ENCODE measurements around the gene LGALS9.

The LGALS9 gene

DNA sequence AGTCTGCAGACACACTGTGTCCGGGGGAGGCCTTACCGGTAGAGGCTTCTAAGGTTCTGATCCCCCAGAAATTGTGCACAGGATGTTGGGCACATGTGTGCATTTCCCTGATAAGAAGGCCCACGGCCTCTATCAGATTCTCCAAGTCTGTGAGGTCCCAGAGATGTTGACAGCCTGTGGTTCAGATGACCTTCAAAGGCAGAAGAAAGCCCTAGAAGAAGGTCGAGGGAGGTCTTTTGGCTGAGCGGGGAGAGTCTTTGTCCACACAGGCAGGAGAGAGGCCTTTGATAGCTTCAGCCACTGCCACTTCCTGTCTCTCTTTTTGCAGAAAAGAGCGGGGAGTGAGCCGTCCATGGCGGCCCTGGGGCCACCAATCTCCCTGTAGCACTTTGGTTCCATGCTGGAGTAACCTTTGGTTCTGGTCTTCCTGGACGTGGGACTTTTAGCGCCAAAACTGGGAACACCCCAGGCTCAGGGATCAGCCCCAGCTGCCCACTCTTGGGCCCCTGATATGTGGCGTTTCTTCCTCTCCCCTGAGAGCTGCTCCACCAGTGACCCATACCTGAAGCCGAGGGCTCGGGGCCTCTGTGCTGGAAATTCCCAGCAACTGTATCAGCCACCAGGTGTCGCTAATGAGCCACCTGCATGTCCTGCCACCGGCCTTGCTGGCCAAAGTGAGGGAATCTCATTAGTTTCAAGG lies 28.1 kb upstream of the LGALS9 start:
- FAIRE-seq (no peak), DNase-seq (ENCODE audit: low spot score) (peak; percentile 19)

DNA sequence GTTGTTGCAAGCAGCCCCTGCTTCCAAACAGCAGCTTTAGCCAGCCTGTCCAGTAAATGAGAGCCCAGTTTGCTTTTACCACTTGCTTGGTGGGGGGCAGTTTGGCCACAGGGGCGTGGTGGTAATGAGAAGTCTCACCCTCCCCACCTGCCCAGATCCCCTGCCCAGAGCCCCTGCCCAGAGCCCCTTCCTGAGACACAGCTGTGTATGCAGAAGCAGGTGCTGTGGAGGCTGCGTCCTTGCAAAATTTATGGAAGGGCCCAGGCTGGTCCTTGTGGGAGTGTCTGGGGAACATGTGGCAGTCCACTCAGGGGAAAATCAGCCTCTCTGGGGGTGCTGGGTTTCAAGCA lies 27.6 kb upstream of the LGALS9 start:
- no peak for DNase-seq (ENCODE audit: low spot score)
- no peak for FAIRE-seq

- FAIRE-seq (no peak), DNase-seq (ENCODE audit: low spot score) (no peak)
These were observed 26.9 kb upstream of the LGALS9 start for GRCh38 chr17:27603880-27604794.

DNA sequence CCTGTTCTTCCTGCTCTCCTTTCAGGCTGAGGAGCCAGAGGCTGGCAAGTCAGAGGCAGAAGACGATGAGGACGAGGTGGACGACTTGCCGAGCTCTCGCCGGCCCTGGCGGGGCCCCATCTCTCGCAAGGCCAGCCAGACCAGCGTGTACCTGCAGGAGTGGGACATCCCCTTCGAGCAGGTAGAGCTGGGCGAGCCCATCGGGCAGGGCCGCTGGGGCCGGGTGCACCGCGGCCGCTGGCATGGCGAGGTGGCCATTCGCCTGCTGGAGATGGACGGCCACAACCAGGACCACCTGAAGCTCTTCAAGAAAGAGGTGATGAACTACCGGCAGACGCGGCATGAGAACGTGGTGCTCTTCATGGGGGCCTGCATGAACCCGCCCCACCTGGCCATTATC lies 25.6 kb upstream of the LGALS9 start:
- DNase-seq (ENCODE audit: low spot score), result no peak
- FAIRE-seq, result no peak

DNA sequence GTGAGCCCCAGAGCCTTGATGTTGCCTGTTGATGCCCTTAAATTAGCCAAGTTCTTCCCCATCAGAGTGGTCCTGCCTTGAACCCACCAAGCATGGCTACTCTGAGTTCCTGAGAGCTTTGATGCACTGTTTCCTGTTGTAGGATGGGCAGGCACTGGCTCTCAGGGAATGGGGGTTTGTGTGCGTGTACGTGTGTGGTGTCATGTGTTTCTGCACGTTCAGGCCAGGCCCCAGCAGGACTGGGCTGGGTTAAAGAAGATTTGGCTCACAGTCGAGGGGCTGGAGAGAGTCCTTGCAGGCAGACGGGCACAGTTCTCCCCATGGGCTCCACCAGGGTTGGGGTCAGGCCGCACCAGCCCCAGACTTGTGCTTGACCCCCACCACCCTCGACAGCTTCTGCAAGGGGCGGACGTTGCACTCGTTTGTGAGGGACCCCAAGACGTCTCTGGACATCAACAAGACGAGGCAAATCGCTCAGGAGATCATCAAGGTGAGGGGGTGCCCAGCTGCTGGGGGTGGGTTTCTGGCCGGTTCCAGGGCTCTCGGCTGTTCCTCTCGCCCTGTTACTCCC lies 23.4 kb upstream of the LGALS9 start:
- FAIRE-seq, result no peak
- no peak for DNase-seq (ENCODE audit: low spot score)

DNA sequence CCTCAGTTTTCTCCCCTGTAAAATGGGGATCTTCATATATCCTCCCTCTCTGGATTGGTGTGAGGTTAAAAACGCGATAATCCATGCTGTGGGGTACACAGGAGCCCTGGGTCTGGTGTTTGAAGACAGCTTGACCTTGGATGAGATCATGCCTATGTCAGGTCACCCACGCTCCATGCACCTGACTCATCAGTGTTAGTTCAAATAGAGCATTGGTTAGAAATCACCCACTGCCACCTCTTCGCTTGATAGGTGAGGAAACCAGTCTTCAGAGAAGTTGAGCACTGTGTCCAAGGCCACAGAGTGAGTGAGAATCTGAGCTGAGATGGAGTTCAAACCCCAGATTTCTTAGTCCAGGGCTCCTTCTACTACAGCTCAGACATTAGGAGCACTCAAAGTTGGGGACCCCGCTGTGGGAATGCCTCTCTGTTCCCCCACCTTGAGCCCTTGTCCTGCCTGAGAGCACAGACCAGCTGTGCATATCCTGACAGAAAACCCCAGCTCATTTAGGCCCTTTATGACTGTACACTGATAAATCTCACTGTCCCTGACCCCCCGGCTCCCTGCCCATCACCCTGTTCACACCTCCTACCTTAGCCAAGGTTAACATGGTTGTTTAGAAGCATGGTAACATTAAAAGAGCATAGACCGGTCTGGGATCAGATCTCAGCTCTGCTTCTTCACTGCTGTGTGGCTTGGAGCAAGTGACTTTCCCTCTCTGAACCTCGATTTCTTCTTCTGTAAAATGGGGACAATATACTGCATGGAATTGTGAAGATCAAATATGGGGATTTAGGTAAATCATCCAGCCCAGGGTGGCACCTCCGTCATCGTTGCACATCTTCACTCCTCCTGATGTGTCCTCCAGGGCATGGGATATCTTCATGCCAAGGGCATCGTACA lies 22.4 kb upstream of the LGALS9 start:
- no peak for DNase-seq (ENCODE audit: low spot score)
- no peak for FAIRE-seq

- DNase-seq (ENCODE audit: low spot score) (no peak), FAIRE-seq (no peak)
These were observed 21.2 kb upstream of the LGALS9 start for GRCh38 chr17:27609611-27610303.

DNA sequence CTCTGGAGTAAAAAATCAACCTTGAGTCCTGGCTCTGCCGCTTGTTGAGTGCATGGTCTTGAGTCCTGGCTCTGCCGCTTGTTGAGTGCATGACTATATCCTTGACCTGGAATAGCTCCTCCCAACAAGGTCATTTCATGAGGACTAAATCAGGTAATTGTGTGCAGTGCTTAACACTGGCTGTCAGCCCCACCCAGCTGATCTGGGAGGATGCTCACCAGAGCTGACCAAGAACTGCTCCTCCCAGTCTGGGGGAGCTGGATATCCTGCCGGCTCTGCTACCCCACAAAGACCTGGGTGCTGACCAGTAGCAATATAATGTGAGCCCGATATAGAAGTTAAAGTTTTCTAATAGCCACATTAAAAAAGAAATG lies 20.7 kb upstream of the LGALS9 start:
- no peak for FAIRE-seq
- no peak for DNase-seq (ENCODE audit: low spot score)

- DNase-seq (ENCODE audit: low spot score), result no peak
- FAIRE-seq, result no peak
These were observed 18.7 kb upstream of the LGALS9 start for GRCh38 chr17:27612160-27612770.

DNA sequence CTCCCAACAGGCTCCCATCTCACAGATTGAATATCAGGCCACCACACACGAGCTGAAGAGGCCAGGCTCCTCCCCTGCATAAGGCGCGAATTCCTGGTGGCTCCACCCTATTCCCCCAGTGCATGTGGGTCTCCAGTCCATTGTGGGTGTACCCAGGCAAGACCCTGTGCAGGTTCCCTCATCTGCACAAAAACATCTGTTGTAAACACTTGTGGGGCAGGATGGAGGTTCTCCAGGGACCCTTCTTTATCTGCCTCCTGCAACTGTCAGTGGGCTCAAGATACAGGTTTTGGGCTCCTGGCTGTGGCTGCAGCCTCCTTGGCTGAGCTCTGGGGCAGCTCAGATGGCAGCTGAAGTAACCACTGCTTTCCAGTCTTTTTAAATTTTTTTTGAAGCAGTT lies 17.6 kb upstream of the LGALS9 start:
- FAIRE-seq (no peak), DNase-seq (ENCODE audit: low spot score) (no peak)

DNA sequence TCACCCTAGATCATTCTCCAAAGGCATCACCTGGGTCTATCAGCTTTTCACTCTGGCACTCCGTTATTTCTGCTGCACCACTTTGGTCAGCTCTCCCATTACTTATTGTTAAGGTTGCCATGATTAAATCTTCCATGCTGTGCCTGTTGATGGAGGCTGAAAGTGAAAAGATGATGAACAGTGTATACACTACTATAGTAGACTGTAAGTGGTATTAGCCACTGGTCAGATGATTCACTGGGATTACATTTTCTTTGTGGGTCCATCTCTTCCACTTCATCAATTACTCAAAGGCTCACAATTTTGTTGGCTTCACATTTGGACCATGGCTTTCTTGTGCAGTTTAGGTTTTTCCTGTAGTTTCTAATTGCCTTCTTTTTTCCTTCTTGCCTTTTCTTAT lies 15.9 kb upstream of the LGALS9 start:
- FAIRE-seq, result no peak

DNA sequence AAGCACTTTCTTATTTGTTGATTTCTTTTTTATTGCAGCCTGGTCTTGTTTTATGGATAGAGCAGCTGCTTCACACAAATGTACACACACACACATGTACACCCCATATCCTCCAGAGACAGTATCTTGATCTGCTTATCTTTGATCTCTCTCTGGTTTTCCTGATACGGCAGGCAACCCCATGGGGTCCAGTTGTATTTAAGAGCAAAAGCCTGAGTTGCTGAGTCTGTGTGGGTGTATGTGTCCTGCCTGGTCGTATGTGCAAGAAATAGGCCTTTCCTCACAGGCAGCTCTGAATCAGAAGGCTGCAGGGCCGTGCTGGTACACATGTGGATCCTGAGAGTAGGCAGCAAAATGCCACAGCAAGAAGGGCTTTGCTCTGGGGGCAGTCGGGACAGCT lies 14.6 kb upstream of the LGALS9 start:
- no peak for FAIRE-seq
- no peak for DNase-seq (ENCODE audit: low spot score)

More for the DNA sequence above, 15.9 kb upstream of the LGALS9 start:
- DNase-seq (ENCODE audit: low spot score), result no peak

- no peak for FAIRE-seq
- no peak for DNase-seq (ENCODE audit: low spot score)
These were observed 12.6 kb upstream of the LGALS9 start for GRCh38 chr17:27618417-27618816.

DNA sequence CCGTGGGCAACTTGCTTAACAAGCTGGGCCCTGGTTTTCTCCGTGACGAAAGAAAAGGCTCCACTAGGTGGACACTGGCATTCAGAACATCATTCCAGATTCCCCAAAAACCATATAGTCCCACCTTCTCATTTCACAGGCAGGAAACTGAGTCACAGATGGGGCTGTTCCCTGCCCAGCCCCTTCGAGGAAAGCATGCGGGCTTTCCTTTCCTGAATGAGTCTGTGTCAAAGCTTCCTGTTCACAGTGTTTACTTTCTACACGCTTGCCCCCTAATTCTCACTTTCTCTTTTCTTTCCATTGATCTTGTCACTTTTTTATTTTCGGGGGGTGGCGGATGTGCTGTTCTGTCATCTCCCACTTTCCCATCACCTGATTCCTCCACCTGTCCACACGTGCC lies 10.3 kb upstream of the LGALS9 start:
- DNase-seq (ENCODE audit: low spot score) (no peak), FAIRE-seq (no peak)

GRCh38 chr17:27621536-27621935 lies 9.5 kb upstream of the LGALS9 start:
- FAIRE-seq (no peak), DNase-seq (ENCODE audit: low spot score) (no peak)

DNA sequence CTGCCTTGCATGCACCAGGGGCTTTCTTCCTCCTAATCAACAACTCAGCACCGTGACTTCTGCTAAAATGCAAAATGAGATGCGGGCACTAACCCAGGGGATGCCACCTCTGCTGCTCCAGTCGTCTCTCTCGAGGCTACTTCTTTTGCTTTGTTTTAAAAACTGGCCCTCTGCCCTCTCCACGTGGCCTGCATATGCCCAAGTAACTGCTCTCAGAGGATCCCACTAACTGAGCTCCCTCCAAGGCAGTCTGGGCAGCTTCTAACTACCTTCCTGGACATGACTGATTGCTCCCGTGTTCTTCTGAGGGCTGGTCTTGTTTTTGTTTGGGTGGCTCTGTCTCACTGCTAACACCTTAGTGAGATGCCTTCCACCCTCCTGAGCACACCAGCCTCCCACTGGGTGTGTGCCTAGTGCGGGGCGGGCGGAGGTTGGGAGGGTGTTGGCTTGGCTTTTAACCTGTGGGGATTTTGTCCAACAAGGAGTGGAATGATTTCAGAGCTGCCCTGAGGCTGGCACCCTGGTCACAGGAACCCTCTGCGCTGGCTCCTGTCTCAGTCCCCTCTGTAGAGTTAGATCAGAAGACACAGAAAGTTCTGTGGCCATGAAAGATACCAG lies 8.9 kb upstream of the LGALS9 start:
- FAIRE-seq, result no peak

DNA sequence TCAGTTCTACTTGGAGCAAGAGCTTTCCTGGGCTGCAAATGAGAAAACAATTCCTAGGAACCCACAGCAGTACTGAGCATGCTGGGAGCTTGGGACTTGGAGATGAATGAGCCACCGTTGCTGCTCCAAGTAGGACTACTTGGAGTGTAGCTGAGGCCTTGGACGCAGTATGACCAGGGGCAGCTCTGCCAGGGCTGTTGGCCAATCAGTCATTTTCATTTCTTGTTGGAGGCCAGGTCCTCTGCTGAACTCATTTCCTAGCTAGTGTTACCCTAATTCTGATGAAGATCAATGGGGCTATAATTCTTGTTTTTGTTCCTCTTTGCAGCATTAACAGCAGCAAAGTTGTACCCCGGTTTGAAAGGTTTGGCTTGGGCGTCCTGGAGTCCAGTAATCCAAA lies 8.0 kb upstream of the LGALS9 start:
- DNase-seq (ENCODE audit: low spot score), result no peak
- FAIRE-seq, result no peak

More for the DNA sequence above, 8.9 kb upstream of the LGALS9 start:
- DNase-seq (ENCODE audit: low spot score), result no peak

GRCh38 chr17:27623614-27624013 lies 7.4 kb upstream of the LGALS9 start:
- FAIRE-seq (no peak), DNase-seq (ENCODE audit: low spot score) (no peak)

DNA sequence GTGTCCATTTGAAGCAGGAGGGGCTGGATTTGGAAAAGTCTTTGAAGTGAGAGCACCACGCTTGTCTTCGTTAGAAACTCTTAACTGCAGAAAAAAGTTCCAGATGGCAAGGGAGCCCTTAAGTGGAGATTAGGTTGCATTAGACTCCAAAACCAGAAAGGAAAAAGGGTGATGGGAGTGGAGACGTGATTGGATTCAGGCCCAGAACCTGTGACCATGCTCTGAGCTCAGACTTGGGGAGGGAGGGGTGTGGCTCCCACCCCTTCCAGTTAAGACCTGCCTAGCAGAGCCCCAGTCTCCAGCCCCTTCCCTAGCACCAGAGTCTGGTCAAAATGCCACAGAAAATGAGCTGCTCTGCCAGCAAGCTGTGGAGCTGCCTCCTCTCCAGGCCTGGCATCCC lies 6.4 kb upstream of the LGALS9 start:
- FAIRE-seq (no peak), DNase-seq (ENCODE audit: low spot score) (no peak)

GRCh38 chr17:27625856-27626255 lies 5.1 kb upstream of the LGALS9 start:
- no peak for DNase-seq (ENCODE audit: low spot score)
- FAIRE-seq, result no peak
